Measurements from ENCODE around the gene HSD17B2. TPM values are rescaled to one million over a fixed set of nuclear protein-coding genes. Genes with fewer than 3 reads are reported as not detected.
A peak's percentile ranks its signal among the peaks of the same experiment; 100 is the strongest.
"Not testable (repeated sequence)": the region's sequence is repeated elsewhere in the genome, so short reads cannot be mapped to it uniquely, and the experiment has no call there.

Gene HSD17B2
- total RNA-seq, 1 donor from 2014 or later: not detected

DNA sequence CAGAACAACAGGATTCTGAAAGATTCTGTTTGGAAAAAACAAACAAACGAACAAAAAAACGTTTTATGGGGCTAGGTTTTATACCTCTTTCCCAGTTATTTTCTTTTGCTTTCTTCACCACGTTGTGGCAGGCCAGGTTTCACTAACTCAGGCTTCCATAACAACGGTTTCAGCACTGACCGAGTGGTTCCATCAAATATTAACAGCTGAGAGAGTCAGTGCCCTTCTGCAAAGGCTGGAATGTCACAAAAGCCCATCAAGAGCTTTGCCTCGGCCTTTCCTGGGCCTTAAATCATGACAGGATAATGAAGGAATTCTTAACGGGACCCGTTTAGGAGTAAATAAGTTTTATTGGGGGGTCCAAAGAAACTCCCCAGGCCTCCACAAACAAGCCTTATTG lies 100.8 kb downstream of the HSD17B2 start:
- Mint-ChIP-seq H3K27me3 (ENCODE audit: low read depth) (no peaks in the 10 kb centered on the region), H3K36me3 (ENCODE audit: low read depth) (peaks cover 25% of the 10 kb centered on the region), H3K4me1 (ENCODE audit: low read depth) (peaks cover 20% of the 10 kb centered on the region), H3K27ac (no peak overlapping the region), H3K9me3 (no peaks in the 10 kb centered on the region), H3K4me3 (ENCODE audit: low read depth) (no peak overlapping the region)
- intact Hi-C loops (cut with micrococcal nuclease): loop anchor here (10.0 kb wide), 1 partner anchor 59 kb away; no protein-coding TSS in a partner anchor
- DNase-seq (ENCODE audit: low spot score): no peak

DNA sequence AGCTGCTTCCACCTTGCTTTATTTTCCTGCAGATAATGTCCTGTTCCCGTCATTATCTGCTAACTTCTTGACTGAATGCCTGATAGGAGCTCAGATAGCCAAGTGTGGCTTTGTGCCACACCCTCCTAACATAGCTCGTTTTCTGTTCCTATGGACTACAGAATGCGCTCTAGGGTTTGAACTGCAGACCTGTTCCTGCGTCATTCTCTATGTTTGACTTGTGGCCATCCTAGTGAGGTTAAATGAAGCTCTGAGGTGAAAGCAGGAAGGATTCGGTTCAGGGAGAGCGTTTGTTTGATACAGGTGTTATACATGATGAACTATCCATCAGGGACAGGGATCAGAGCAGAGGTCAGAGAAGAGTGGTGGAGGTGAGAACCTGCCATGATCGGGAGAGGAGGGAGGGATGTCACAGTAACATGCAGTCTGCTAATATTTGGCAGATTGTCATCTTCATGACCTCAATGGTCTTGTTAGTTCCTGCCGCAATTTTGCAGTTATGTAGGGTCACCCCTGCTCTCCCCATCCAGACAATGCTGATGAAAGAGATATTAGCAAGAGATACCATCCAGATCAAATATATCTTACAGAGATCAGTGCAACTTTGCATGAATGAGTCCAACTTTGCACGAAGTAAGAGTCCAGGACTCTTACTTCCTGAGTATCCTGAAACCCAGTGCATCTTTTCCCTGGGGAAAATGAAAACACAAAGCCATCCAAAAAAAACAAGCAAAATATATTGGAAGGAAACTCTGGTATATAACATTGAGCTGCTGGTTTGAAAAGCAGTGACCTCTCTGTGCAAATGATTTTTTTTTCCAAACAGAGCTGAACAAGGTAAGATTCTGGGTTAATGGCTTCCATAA lies 102.1 kb downstream of the HSD17B2 start:
- Mint-ChIP-seq H3K4me1 (ENCODE audit: low read depth) (peaks cover 20% of the 10 kb centered on the region), H3K36me3 (ENCODE audit: low read depth) (peaks cover 31% of the 10 kb centered on the region), H3K9me3 (peaks cover 4% of the 10 kb centered on the region), H3K27ac (no peak overlapping the region), H3K27me3 (ENCODE audit: low read depth) (no peaks in the 10 kb centered on the region), H3K4me3 (ENCODE audit: low read depth) (no peak overlapping the region)
- DNase-seq (ENCODE audit: low spot score): no peak
- intact Hi-C loops (cut with micrococcal nuclease): loop anchor here (10.0 kb wide), 1 partner anchor 58 kb away; no protein-coding TSS in a partner anchor

DNA sequence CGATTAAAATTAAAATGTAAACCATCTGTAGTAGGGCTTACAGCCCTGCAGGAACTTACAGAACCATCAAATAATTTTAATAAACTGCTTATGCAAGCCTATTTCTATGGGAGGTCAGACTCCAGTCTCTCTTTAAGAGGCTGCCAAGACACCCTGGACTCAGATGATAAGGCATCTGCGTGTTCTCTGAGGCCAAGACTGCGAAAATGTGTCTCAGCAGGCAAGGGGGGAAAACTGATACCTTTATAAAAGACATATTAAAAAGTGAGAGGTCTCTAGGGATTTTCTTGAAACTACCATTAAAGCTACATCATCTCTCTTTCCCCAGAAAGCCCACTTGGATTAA lies 102.7 kb downstream of the HSD17B2 start:
- intact Hi-C loops (cut with micrococcal nuclease): loop anchor here (10.0 kb wide), 1 partner anchor 57 kb away; no protein-coding TSS in a partner anchor
- DNase-seq (ENCODE audit: low spot score): no peak
- no peak overlapping the region for H3K4me3 Mint-ChIP-seq (ENCODE audit: low read depth)
- no peak overlapping the region for H3K27ac Mint-ChIP-seq
- peaks cover 4% of the 10 kb centered on the region for H3K9me3 Mint-ChIP-seq
- no peaks in the 10 kb centered on the region for H3K27me3 Mint-ChIP-seq (ENCODE audit: low read depth)
- H3K4me1 Mint-ChIP-seq (ENCODE audit: low read depth): peaks cover 20% of the 10 kb centered on the region
- H3K36me3 Mint-ChIP-seq (ENCODE audit: low read depth): peaks cover 31% of the 10 kb centered on the region

DNA sequence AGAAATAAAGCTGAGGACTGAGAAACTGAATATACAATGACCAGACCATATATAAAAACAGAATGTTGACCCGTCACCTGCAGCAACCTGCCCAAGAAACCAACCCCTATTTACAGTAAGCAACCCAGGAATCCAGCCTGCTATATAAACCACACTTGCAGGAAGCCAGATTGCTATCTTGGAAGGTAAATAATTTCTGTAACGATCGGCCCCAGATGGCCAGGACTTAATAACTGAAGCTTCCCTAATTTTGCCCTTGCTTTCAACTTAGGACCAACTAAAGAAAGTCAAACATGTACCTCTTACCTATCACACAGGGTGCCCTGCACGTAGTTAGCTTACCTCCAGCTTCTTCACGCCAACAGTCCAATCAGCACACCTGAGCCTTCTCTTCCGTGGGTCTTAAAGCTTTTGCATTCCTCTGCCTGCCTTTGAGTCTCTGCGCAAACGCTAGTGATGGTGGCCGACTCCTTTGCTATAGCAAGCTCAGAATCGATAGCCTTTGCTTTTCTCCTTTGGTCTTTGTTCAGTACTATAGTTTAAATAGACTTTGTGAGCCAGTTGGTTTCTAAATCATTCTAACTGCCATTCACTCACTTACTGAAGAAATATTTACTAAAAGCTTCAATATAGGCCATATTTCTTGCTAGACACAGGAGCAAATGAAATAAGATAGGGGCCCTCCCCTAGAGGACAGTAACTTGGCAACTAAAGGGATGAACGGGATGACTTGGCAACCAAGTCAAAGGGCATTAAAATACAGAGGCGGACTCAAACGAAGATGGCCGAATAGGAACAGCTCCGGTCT lies 103.6 kb downstream of the HSD17B2 start:
- intact Hi-C loops (cut with micrococcal nuclease): loop anchor here (10.0 kb wide), 1 partner anchor 56 kb away; no protein-coding TSS in a partner anchor
- Mint-ChIP-seq H3K4me1 (ENCODE audit: low read depth) (peaks cover 14% of the 10 kb centered on the region), H3K36me3 (ENCODE audit: low read depth) (peaks cover 34% of the 10 kb centered on the region), H3K4me3 (ENCODE audit: low read depth) (peak overlapping the region; percentile 4), H3K27ac (no peak overlapping the region), H3K27me3 (ENCODE audit: low read depth) (no peaks in the 10 kb centered on the region), H3K9me3 (peaks cover 4% of the 10 kb centered on the region)
- no peak for DNase-seq (ENCODE audit: low spot score)

DNA sequence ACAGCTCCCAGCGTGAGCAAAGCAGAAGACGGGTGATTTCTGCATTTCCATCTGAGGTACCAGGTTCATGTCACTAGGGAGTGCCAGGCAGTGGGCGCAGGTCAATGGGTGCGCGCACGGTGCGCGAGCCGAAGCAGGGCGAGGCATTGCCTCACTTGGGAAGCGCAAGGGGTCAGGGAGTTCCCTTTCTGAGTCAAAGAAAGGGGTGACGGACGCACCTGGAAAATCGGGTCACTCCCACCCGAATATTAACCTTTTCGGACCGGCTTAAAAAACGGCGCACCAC lies 104.2 kb downstream of the HSD17B2 start:
- Mint-ChIP-seq H3K4me3 (ENCODE audit: low read depth) (peak overlapping the region; percentile 4), H3K36me3 (ENCODE audit: low read depth) (peaks cover 34% of the 10 kb centered on the region)
- H3K27me3 Mint-ChIP-seq (ENCODE audit: low read depth); DNase-seq (ENCODE audit: low spot score); H3K27ac Mint-ChIP-seq; H3K9me3 Mint-ChIP-seq; H3K4me1 Mint-ChIP-seq (ENCODE audit: low read depth): not testable (repeated sequence)
- intact Hi-C loops (cut with micrococcal nuclease): loop anchor here (10.0 kb wide), 1 partner anchor 56 kb away; no protein-coding TSS in a partner anchor

DNA sequence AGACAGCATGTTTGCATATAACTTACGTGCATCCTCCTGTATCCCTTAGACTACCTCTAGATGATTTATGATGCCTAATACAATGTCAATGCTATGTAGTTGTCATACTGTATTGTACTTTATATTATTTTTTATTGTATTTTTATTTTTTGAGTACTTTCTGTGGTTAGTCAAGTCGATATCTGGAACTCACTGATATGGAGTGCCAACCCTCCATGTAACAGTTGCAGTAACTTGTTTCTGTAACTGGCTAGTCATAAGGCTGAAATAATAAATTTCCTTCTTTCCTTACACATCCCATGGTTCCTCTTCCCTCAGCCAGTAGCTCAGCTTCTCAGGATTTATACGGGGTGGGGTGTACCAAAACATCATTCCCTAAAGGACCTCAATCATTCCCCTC lies 111.5 kb downstream of the HSD17B2 start:
- H3K27ac Mint-ChIP-seq: no peak overlapping the region
- peaks cover 2% of the 10 kb centered on the region for H3K4me1 Mint-ChIP-seq (ENCODE audit: low read depth)
- no peak for DNase-seq (ENCODE audit: low spot score)
- H3K27me3 Mint-ChIP-seq (ENCODE audit: low read depth): no peaks in the 10 kb centered on the region
- H3K36me3 Mint-ChIP-seq (ENCODE audit: low read depth): peaks cover 47% of the 10 kb centered on the region
- H3K4me3 Mint-ChIP-seq (ENCODE audit: low read depth): no peak overlapping the region
- H3K9me3 Mint-ChIP-seq: peaks cover 4% of the 10 kb centered on the region
- intact Hi-C loops (cut with micrococcal nuclease): no loop called here

DNA sequence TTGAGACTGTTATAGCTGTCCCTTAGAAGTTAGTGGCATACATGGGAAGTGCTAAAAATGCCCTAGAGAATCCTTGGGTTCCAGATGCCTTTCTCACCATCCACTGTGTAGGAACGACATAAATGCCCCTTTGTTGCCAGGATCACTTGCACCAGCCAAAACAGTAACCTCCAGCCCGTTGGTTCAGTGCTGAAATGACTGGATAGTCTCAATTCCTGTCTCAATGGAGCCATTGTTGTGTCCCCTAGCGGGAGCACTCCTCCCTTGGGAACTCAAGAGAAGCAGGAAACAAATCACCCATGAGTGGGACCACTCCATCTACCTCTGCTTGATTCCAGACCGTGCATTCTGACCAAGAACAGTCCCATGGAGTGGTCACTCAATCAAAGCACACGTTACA lies 111.9 kb downstream of the HSD17B2 start:
- H3K4me3 Mint-ChIP-seq (ENCODE audit: low read depth): no peak overlapping the region

DNA sequence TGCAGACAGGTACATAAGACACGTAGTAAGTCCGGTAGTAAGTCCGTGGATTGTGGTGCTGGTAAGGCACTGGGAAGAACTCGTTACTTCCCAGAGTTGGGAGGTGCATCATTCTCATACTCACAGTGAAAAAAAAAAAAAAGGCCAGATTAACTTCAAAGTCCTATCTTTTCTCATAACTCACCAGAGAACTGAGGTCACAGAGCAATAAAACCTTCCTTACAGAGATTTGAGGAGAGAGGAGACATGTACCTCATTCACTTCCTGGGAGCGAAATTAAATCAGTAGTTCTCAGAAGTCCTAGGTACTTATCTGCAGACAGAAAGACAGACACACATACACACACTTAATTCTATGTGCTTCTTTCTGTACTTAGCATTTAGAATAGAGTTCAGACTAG lies 112.5 kb downstream of the HSD17B2 start:
- Mint-ChIP-seq H3K9me3 (no peaks in the 10 kb centered on the region), H3K36me3 (ENCODE audit: low read depth) (peaks cover 48% of the 10 kb centered on the region), H3K4me1 (ENCODE audit: low read depth) (peaks cover 2% of the 10 kb centered on the region), H3K27me3 (ENCODE audit: low read depth) (no peaks in the 10 kb centered on the region), H3K27ac (no peak overlapping the region), H3K4me3 (ENCODE audit: low read depth) (no peak overlapping the region)
- no peak for DNase-seq (ENCODE audit: low spot score)
- intact Hi-C loops (cut with micrococcal nuclease): no loop called here

More for the DNA sequence above, 111.9 kb downstream of the HSD17B2 start:
- intact Hi-C loops (cut with micrococcal nuclease): no loop called here
- Mint-ChIP-seq H3K36me3 (ENCODE audit: low read depth) (peaks cover 44% of the 10 kb centered on the region), H3K27ac (no peak overlapping the region), H3K27me3 (ENCODE audit: low read depth) (no peaks in the 10 kb centered on the region), H3K9me3 (peaks cover under 1% of the 10 kb centered on the region), H3K4me1 (ENCODE audit: low read depth) (peaks cover 2% of the 10 kb centered on the region)
- DNase-seq (ENCODE audit: low spot score): no peak

Other genes with a start within 250 kb of the HSD17B2 start
- 3.9 and 4.2 TPM in 2 replicates for gene SDR42E1, start 23.8 kb upstream of the HSD17B2 start, total RNA-seq
- 46.4 and 47.4 TPM in 2 replicates for gene MPHOSPH6, start 135.0 kb downstream of the HSD17B2 start, total RNA-seq

Measured in activated T-helper 2 cell treated with anti-CD3 and anti-CD28 coated beads, Interferon-gamma antibody, Interleukin-2, Interleukin-4, amounts not matched to agents 10 μg/mL and 5 μg/mL and 100 μg/mL, durations not matched to agents 14 hours and 24 hours and 36 hours (primary cell).